Measurements from ENCODE around the gene DFFB. TPM values are rescaled to one million over a fixed set of nuclear protein-coding genes. Genes with fewer than 3 reads are reported as not detected.

The DFFB gene
- total and polyA plus RNA-seq, 9 of the 15 experiments (the other 6 are each of a cell fraction or from before 2014, with no cell fraction given) = 2.3 to 15.8 (median 11.5) TPM

GRCh38 chr1:3822421-3822820, 34.9 kb upstream of the DFFB start (continued):
- peak; percentile 68 to 87 for TF ChIP-seq MNT (conservative IDR thresholded peaks at IDR 0.05)
- no peak for TF ChIP-seq EP300 (IDR thresholded peaks at IDR 0.05; ENCODE audit: low read length)

DNA sequence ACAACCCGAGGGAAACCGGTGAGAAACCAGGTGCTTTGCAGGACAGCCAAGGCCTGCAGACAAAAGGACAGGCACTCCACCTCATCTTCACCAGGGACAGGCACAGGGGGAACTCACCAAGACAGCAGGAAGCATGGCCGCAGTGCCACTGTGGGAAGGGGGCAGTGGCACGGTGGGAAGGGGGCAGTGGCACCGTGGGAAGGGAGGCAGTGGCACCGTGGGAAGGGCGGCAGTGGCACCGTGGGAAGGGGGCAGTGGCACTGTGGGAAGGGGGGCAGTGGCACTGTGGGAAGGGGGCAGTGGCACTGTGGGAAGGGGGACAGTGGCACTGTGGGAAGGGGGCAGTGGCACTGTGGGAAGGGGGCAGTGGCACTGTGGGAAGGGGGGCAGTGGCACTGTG, 32.6 kb upstream of the DFFB start:
- TF ChIP-seq NFIX (CRISPR knock-in tag; IDR thresholded peaks at IDR 0.05; ENCODE audit: low read depth) = no peak
- no peak for TF ChIP-seq CBX3 (IDR thresholded peaks at IDR 0.05; ENCODE audit: borderline replicate concordance in 1 of 2, low read length in 2 of 2)
- no peak for TF ChIP-seq MAZ (CRISPR knock-in tag; conservative IDR thresholded peaks at IDR 0.05 in 1 of 2, IDR thresholded peaks at IDR 0.05 in 1 of 2)
- no peak for TF ChIP-seq ZSCAN29 (IDR thresholded peaks at IDR 0.05)
- no peak for TF ChIP-seq NR2C2 (CRISPR knock-in tag; IDR thresholded peaks at IDR 0.05)
- no peak for TF ChIP-seq NR2C2 (tag; IDR thresholded peaks at IDR 0.05)
- TF ChIP-seq ZFP36 (IDR thresholded peaks at IDR 0.05; ENCODE audit: low read depth, low read length, partially characterized antibody) = no peak
- no peak for TF ChIP-seq ZNF282 (CRISPR knock-in tag; IDR thresholded peaks at IDR 0.05)
- TF ChIP-seq, protein P1, sequence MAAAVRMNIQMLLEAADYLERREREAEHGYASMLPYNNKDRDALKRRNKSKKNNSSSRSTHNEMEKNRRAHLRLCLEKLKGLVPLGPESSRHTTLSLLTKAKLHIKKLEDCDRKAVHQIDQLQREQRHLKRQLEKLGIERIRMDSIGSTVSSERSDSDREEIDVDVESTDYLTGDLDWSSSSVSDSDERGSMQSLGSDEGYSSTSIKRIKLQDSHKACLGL (CRISPR knock-in tag; IDR thresholded peaks at IDR 0.05; ENCODE audit: borderline replicate concordance, poor library complexity, severe bottlenecking) = no peak
- no peak for TF ChIP-seq NEUROD1 (IDR thresholded peaks at IDR 0.05; ENCODE audit: borderline replicate concordance, low read depth, low read length, partially characterized antibody)
- TF ChIP-seq, protein P2, sequence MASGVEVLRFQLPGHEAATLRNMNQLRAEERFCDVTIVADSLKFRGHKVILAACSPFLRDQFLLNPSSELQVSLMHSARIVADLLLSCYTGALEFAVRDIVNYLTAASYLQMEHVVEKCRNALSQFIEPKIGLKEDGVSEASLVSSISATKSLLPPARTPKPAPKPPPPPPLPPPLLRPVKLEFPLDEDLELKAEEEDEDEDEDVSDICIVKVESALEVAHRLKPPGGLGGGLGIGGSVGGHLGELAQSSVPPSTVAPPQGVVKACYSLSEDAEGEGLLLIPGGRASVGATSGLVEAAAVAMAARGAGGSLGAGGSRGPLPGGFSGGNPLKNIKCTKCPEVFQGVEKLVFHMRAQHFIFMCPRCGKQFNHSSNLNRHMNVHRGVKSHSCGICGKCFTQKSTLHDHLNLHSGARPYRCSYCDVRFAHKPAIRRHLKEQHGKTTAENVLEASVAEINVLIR (CRISPR knock-in tag; IDR thresholded peaks at IDR 0.05) = no peak
- no peak for TF ChIP-seq ETV1 (tag; conservative IDR thresholded peaks at IDR 0.05; ENCODE audit: low read depth)
- no peak for TF ChIP-seq TAF9B (IDR thresholded peaks at IDR 0.05; ENCODE audit: partially characterized antibody)
- TF ChIP-seq MIER1 (IDR thresholded peaks at IDR 0.05; ENCODE audit: low read depth) = no peak
- TF ChIP-seq, protein P3, sequence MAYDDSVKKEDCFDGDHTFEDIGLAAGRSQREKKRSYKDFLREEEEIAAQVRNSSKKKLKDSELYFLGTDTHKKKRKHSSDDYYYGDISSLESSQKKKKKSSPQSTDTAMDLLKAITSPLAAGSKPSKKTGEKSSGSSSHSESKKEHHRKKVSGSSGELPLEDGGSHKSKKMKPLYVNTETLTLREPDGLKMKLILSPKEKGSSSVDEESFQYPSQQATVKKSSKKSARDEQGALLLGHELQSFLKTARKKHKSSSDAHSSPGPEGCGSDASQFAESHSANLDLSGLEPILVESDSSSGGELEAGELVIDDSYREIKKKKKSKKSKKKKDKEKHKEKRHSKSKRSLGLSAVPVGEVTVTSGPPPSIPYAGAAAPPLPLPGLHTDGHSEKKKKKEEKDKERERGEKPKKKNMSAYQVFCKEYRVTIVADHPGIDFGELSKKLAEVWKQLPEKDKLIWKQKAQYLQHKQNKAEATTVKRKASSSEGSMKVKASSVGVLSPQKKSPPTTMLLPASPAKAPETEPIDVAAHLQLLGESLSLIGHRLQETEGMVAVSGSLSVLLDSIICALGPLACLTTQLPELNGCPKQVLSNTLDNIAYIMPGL (CRISPR knock-in tag; IDR thresholded peaks at IDR 0.05) = no peak
- intact Hi-C loops (cut with micrococcal nuclease) (no loop called here), in situ Hi-C loops (cut with MboI) (no loop called here)
- CTCF ChIA-PET (ENCODE audit: low intra/inter-chr PET ratio) = no interaction called here
- H3K27ac ChIP-seq (ENCODE audit: extremely low read depth, low read depth, low read length) = no peak overlapping the region
- peaks cover 7 to 22% of the 10 kb centered on the region in 2 experiments; a peak in 4 of 5 replicates for H3K4me1 ChIP-seq (replicated peaks in 1 of 2; ENCODE audit: control insufficient read depth in 2 of 2, insufficient read depth in 2 of 2, low read length in 2 of 2)
- no peaks in the 10 kb centered on the region for H3K9me3 ChIP-seq (replicated peaks; ENCODE audit: control insufficient read depth, insufficient read depth, low read depth, low read length)
- POLR2A ChIA-PET = no interaction called here
- H2AFZ ChIP-seq (ENCODE audit: low read depth, low read length) = no peak overlapping the region
- peaks cover 7% of the 10 kb centered on the region for H3K9me1 ChIP-seq (ENCODE audit: control insufficient read depth, insufficient read depth, low read length)
- H3K4me3 ChIP-seq = no peak overlapping the region
- H3K9ac ChIP-seq (ENCODE audit: insufficient read depth in 1 of 2, low read depth in 2 of 2, low read length in 2 of 2) = no peak overlapping the region
- DNase-seq (ENCODE audit: extremely low read depth in 1 of 4, low spot score in 3 of 4) (no peak), FAIRE-seq (no peak), ATAC-seq (no peak)
- 83% methylated on average over 3 of the region's 8 CpGs for WGBS (ENCODE audit: insufficient coverage, low coverage, missing lambda C conversion rate)
- H3K79me2 ChIP-seq (ENCODE audit: control insufficient read depth, insufficient read depth, low read length) = no peaks in the 10 kb centered on the region
- peaks cover 86% of the 10 kb centered on the region; the same call in 2 of the 3 replicates for H3K36me3 ChIP-seq (ENCODE audit: control insufficient read depth, insufficient read depth, low read length)
- no peaks in the 10 kb centered on the region for H4K20me1 ChIP-seq (replicated peaks; ENCODE audit: control insufficient read depth, insufficient read depth, low read length)
- H3K27me3 ChIP-seq (ENCODE audit: control insufficient read depth in 2 of 2, insufficient read depth in 2 of 2, low read length in 2 of 2) = no peaks in the 10 kb centered on the region
- no peak overlapping the region for H3K4me2 ChIP-seq (ENCODE audit: insufficient read depth, low read length)
- no TSS peak for BruUV-seq (replicated peaks)

Data from K562 (cell line).